Measurements from ENCODE around the gene GABPB1. TPM values are rescaled to one million over a fixed set of nuclear protein-coding genes. Genes with fewer than 3 reads are reported as not detected.

The GABPB1 gene
- total RNA-seq, 1 donor from 2014 or later = 8.1 TPM

DNA sequence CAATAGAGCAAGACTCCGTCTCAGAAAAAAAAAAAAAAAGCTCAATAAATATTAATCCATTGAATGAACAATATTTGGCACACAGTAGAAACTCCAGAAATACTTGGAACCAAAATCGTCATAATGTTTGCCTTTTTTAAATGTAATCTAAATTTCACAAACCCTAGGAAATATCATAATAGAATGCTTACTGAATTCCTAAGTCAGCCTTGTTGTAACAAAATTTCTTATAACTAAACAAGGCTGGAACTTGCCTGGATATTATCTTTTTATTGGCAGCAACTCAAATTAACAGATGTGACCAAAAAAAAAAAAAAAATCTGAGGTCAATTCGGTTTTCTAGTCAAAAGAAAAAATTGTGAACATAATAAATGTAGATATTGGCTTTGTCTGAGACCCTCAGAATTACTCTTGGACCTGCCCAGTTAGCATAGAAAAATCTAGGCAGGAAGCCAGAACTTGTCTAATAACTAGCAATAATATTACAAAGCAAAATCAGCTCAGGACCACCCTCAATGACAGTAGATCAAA, 33.3 kb downstream of the GABPB1 start:
- no peak for DNase-seq
- Histone ChIP-seq H3K27ac (replicated peaks) (no peak overlapping the region), H3K27me3 (ENCODE audit: low read depth) (no peaks in the 10 kb centered on the region), H3K9me3 (replicated peaks) (no peaks in the 10 kb centered on the region), H3K4me3 (no peak overlapping the region), H3K4me1 (peaks cover 7% of the 10 kb centered on the region), H3K36me3 (no peaks in the 10 kb centered on the region)
- intact Hi-C loops (cut with micrococcal nuclease) = no loop called here
- TF ChIP-seq, protein P1, sequence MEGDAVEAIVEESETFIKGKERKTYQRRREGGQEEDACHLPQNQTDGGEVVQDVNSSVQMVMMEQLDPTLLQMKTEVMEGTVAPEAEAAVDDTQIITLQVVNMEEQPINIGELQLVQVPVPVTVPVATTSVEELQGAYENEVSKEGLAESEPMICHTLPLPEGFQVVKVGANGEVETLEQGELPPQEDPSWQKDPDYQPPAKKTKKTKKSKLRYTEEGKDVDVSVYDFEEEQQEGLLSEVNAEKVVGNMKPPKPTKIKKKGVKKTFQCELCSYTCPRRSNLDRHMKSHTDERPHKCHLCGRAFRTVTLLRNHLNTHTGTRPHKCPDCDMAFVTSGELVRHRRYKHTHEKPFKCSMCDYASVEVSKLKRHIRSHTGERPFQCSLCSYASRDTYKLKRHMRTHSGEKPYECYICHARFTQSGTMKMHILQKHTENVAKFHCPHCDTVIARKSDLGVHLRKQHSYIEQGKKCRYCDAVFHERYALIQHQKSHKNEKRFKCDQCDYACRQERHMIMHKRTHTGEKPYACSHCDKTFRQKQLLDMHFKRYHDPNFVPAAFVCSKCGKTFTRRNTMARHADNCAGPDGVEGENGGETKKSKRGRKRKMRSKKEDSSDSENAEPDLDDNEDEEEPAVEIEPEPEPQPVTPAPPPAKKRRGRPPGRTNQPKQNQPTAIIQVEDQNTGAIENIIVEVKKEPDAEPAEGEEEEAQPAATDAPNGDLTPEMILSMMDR (IDR thresholded peaks at IDR 0.05; ENCODE audit: borderline replicate concordance) = no peak

DNA sequence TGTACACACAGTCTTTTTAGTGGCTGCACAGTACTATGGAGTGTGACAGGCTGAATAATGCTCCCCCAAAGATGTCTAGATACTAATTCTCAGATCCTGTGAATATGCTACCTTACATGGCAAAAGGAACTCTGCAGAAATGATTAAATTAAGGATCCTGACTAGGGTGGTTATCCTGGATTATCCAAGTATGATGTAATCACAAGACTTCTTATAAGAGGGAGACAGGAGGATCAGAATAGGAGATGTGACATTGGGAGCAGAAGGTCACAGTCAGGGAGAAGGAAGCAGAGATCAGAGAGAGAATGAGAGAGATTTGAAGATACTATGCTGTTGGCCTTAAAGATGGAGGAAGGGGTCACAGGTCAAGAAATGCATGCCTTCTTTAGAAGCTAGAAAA, 34.5 kb downstream of the GABPB1 start:
- intact Hi-C loops (cut with micrococcal nuclease) = no loop called here
- H3K9me3 ChIP-seq (replicated peaks) = no peaks in the 10 kb centered on the region
- H3K27me3 ChIP-seq (ENCODE audit: low read depth) = no peaks in the 10 kb centered on the region
- TF ChIP-seq, protein P1 (IDR thresholded peaks at IDR 0.05; ENCODE audit: borderline replicate concordance) = no peak
- H3K4me1 ChIP-seq = peaks cover 7% of the 10 kb centered on the region
- no peak for DNase-seq
- no peak overlapping the region for H3K27ac ChIP-seq (replicated peaks)
- no peak overlapping the region for H3K4me3 ChIP-seq
- H3K36me3 ChIP-seq = no peaks in the 10 kb centered on the region

DNA sequence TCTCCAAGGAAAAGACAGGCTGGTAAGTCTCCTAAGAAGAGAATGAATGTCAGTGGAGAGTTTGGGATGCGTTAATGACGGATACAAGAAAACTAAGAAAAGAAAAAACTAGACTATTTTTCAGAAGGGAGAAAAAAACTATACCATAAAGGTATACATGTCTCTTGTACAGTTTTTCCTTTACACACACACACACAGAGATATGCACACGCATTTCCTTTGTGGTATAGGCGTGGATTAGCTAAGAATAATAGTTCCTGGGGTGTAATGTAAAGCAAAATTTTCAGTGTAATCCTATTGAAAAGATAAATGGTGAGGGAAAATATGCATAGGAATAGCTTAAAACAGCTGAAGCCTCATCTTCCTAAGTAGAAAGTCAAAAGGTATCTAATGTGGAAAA, 36.3 kb downstream of the GABPB1 start:
- intact Hi-C loops (cut with micrococcal nuclease) = no loop called here

DNA sequence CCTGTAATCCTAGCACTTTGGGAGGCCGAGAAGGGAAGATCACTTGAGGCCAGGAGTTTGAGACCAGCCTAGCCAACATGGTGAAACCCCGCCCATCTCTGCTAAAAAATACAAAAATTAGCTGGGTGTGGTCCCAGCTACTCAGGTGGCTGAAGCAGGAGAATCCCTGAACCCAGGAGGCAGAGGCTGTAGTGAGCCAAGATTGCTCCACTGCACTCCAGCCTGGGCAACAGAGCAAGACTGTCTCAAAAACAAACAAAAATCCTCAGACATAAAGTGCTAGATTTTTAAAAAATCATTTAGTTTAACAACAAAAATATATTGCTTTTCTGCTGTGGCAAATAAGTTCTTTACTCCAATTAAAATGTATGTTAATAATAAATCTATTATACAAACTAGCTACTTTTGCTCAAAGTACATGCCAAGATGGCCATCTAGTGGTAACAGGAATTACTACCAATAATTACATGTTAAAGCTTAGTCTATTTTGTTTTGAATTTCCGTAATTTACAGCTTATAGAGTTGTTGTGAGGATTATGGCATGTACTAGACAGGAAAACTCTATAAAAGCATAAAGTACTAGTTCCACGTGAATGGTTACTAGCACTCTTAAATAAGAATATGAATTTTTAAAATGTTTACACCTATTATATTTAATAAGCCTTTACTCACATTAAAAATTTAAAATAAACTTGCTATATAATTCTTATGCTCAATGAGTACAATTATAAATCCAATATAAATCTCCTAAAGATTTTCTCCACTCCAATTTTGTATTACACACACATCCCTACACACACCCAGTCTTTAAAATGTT, 39.0 kb downstream of the GABPB1 start:
- H3K27me3 ChIP-seq (ENCODE audit: low read depth) = no peaks in the 10 kb centered on the region
- no peaks in the 10 kb centered on the region for H3K36me3 ChIP-seq
- no peaks in the 10 kb centered on the region for H3K9me3 ChIP-seq (replicated peaks)
- no peak for DNase-seq
- no peak overlapping the region for H3K4me3 ChIP-seq
- H3K27ac ChIP-seq (replicated peaks) = no peak overlapping the region
- no peaks in the 10 kb centered on the region for H3K4me1 ChIP-seq
- intact Hi-C loops (cut with micrococcal nuclease) = no loop called here
- TF ChIP-seq, protein P1 (IDR thresholded peaks at IDR 0.05; ENCODE audit: borderline replicate concordance) = peak; percentile 72

More for the DNA sequence above, 36.3 kb downstream of the GABPB1 start:
- DNase-seq = no peak
- no peaks in the 10 kb centered on the region for H3K27me3 ChIP-seq (ENCODE audit: low read depth)
- no peak overlapping the region for H3K27ac ChIP-seq (replicated peaks)
- H3K36me3 ChIP-seq = no peaks in the 10 kb centered on the region
- H3K4me3 ChIP-seq = no peak overlapping the region
- TF ChIP-seq, protein P1 (IDR thresholded peaks at IDR 0.05; ENCODE audit: borderline replicate concordance) = no peak
- H3K4me1 ChIP-seq = peaks cover 7% of the 10 kb centered on the region
- H3K9me3 ChIP-seq (replicated peaks) = no peaks in the 10 kb centered on the region

DNA sequence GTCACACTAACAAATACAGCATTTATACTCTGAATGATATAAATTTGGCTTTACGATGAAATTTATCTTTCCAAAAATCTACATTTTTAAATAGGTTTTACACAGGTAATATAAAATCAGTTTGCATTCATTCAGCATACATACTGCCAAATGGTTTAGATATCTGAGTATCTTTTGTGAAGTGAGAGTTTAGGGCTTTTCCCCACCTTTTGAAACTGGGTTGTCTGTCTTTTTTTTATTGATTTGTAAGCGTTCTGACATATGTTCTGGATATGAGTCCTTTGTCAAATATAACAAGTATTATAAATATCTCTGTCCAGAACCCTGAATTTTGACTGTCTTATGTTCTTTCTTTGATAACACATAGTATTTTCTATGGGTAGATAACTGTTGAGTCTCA, 42.4 kb downstream of the GABPB1 start:
- H3K36me3 ChIP-seq = peaks cover 10% of the 10 kb centered on the region
- no peak overlapping the region for H3K4me3 ChIP-seq
- H3K9me3 ChIP-seq (replicated peaks) = peaks cover 8% of the 10 kb centered on the region
- H3K27ac ChIP-seq (replicated peaks) = no peak overlapping the region
- no peaks in the 10 kb centered on the region for H3K4me1 ChIP-seq
- no peaks in the 10 kb centered on the region for H3K27me3 ChIP-seq (ENCODE audit: low read depth)
- intact Hi-C loops (cut with micrococcal nuclease) = no loop called here
- TF ChIP-seq, protein P1 (IDR thresholded peaks at IDR 0.05; ENCODE audit: borderline replicate concordance) = no peak
- DNase-seq = no peak

Data from left ventricle myocardium inferior (tissue), 1 donor.